Activated naive CD8-positive, alpha-beta T cell treated with anti-CD3 and anti-CD28 coated beads, Interleukin-2, amount 50 U/mL, for 16 hours (primary cell): ENCODE results near the gene TBRG1.

ENCODE experiments used
- DNase-seq: peaks from one replicate; pipeline ENCODE4 v3.0.0-alpha.2; 2020; ENCODE audit warnings: low read depth, low spot score

Gene TBRG1

DNA sequence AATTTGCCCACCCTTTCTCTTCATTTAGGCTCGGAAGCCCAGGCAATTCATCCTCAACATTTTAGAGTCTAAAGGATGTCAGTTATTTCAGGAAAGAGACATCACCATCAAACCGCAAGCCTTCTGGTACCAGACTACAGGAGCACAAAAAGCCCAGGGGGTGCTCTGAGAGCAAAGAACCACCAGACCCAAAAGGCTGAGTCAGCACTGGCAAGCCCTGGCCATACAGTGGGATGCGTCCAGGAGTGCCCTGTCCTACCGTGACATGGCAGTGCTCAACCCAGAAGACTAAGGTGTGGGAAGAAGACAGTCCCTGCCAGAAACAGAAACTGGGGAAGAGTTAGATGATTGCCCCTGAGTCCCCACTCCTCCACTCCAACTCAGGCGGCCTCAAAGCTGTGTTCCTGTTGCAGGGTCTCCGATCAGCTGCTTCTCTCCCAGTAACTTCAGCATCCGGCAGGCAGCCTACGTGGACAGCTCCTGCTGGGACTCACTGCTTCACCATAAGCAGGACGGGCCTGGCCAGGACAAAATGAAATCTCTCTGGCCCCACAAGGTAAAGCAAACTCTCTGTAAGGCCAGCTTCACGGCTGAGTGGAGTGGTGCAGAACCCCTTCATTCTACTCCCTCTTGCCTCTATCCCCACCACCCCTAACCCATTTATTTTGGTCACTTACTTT, 10.0 kb upstream of the TBRG1 start:
- DNase-seq, result no peak

DNA sequence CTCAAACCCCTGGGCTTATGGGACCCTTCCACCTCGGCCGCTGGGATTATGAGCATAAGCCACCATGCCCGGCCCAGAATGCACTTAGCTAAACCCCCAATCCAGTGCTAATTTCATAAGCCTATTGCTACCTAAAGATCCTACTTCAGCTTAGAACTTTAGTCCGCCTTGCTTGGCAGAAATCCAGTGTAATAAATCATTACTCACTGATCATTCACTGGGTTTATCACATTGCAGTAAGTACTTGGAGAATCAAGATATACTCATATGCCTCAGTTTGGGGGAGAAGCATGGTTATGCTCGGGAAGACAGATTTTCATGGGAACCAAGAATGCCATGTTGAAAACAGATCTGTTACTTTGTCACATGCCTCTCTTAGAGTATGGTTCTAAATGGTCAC, 3.8 kb upstream of the TBRG1 start:
- no peak for DNase-seq

DNA sequence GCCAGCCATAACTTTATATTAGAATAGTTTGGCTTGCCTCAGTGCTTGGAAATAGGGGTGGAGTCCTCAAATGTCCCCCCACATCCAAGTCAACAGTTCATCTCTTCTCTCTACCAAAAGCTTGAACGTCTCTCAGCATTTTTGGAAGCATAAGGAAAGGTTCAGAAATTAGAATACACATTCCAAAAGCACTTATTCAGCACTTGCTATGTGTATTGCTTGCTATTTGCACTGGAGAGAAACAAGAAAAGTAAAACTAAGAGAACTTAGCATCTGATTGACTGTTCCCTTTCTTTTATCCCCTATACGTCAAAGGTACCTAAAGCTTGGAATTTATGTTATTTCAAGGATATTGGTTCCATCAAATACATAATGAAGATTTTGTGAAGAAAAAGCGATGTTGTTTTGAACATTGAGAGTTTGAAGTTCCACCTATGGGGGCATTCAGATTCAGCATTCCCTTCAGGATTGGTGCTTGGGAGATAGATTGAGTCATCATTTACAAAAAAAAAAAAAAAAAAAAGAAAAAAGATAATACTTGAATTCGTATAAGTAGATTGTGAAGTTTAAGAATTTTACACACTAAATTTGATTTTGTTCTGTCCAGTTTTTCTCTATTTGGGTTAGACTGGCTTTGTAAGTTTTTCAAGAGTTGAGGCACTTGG, 1.3 kb downstream of the TBRG1 start:
- DNase-seq, result no peak

DNA sequence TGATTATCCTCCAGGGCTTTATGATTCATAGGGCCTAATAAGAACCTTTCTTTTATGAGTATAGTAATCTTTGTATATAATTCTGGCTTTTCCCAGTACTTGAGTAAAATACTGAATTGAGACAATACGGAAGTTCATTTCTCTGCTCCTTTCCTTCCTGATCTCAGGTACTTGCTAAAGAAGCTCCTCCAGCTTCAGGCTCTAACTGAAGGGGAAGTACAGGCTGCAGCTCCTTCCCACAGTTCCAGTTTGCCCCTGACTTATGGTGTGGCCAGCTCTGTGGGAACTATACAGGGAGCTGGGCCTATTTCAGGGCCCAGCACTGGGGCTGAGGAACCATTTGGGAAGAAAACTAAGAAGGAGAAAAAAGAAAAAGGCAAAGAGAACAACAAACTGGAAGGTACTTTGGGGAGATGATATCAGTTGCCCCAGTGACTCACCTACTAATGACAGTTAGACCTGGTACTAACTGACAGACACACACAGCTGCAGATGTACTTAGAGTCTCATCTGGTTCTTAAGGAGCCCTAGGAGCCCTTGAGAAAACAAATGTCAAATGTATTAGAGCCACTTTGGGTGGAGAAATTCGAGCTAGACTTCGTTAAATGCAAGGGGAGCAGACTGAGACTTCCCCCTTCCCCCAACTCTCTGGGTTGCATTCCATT, 3.0 kb downstream of the TBRG1 start:
- DNase-seq, result no peak

DNA sequence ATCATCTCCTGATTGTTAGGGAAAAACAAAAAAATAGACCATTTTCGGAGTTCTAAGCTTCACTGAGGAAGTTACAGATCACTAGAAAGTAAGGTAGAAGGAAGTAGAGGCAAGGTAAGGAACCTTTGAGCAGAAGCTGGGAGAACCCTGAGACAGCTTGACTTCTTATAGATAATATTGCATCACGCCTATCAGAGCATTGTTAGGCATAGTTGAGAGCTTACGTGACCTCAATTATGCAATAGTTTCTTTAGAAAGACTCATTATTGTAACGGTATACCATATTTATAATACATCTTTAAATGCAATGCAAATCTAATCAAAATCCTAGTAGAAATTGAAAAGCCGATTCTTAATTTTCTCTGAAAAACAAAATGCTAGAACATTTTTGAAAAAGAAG, 4.9 kb downstream of the TBRG1 start:
- no peak for DNase-seq

DNA sequence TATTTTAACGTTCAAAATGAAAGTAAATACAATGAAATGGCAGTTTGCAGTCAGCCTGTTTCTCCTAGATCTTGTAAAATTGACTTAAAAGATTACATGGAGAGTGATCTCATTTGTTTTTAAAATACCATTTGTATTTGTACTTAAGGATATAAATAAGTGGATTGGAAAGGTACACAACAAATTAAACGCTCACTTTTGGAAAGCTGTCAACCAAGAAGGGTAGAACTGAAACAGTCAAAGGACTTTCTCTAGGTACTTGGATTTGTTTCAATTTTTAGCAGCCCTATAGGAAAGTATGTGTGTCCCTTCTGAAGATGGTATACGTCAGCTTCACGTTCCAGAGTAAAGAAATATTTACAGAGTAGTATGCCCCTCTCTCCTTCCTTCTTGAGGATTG, 7.3 kb downstream of the TBRG1 start:
- DNase-seq, result no peak

DNA sequence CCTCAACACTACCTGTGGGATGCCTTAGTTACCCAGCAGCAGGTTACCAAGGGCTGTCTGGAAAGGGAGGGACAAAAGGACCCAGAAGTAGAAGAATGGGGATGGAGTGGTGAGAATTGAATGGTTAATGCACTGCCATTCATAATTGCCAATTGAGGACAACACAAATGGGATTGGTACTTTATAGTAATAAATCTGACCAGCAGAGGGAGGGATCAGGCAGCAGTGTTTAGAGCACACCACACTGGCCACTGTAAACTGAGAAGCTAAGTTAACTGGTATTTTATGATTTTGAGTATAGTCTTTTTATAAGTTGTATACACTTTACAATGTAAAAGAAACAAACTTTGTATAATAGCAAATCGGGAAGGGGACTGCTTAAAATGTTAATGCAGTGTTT, 10.7 kb downstream of the TBRG1 start:
- DNase-seq, result no peak

DNA sequence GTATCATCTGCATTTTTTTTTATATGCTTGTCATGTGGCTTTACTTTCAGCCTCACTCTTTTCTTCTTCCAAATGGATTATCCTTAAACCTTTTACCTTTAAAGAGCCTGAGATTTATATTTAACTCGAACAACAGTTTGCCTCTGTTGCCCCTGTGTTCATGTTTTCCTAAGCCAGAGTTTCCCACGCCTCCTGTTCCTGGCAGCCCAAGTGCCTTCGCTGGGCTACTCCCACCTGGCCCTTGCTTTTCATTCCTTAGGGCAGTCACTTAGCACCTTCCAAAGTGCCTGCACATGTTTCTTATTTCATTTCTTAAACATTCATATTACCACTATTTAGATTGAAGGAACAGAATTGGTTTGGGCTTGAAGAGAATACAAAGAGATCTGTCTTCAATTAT, 13.3 kb downstream of the TBRG1 start:
- DNase-seq, result no peak

DNA sequence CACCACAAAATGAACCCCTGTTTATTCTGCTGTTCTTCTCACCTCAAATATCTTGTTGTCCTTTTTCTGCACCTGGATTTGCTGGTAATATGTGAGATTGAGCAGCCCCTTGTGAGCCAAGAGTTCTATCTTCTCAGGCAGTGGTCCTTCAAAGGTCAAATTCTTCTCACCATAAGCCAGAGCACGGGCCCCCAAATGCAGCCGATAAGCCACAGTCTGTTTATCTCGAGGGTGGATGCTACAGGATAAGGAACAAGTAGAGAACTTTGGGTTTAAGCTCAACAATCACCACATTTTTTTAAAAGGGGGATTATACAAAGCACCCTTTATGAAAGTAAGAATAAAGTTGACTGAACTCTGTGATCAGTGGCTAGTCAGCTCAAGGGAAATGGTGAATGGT, 15.8 kb downstream of the TBRG1 start:
- no peak for DNase-seq

DNA sequence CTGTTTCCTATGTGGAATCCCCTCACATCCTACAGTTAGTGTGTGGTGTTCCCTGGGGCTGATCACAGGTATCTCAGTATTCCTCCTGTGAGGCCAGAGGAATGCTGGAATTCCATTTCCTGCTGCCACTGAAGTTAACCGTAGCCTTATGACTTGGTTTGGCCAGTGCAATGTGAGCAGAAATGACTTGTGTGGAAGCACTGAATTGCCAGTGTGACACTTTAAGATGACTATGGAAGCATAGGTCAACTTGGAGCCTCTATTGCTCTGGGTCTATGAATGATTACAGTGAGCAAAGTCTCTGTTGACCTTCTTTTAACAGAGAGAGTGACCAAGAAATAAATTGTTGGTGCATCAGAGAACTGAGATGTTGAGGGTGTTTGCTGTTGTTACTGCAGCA, 16.5 kb downstream of the TBRG1 start:
- no peak for DNase-seq

DNA sequence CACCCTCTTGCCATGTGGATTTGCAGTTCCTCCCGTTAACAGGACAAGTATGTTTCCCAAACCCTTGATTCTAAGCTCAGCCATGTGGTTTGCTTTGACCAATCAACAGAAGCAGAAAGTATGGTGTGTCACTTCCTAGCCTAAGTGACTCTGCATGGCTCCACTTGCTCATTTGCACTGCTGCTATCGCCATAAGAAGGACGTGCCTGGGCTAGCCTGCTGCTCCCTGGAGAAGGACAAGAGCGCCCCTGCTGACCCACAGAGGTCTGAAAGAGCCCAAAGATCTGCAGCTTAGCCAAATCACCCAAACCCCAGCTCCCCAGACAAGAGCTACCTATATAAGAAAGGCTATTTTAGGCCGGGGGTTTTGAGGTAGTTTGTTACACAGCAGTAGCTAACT, 18.0 kb downstream of the TBRG1 start:
- no peak for DNase-seq

DNA sequence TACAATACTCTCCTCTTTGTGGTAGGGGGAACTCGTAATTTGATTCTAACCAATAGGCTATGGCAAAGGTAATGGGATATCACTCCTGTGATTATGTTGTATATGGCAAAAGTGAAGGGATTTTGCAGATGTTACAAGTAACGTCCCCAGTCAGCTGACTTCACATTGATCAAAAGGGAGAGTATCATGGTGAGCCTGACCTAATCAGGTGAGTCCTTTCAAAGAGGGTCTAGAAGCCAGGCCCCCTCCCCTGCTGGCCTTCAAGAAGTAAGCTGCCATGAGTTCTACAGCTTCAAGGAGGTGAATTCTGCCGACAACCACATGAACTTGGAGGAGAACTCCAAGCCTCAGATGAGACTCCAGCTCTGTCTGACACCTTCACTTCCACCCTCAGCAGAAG, 20.0 kb downstream of the TBRG1 start:
- no peak for DNase-seq

DNA sequence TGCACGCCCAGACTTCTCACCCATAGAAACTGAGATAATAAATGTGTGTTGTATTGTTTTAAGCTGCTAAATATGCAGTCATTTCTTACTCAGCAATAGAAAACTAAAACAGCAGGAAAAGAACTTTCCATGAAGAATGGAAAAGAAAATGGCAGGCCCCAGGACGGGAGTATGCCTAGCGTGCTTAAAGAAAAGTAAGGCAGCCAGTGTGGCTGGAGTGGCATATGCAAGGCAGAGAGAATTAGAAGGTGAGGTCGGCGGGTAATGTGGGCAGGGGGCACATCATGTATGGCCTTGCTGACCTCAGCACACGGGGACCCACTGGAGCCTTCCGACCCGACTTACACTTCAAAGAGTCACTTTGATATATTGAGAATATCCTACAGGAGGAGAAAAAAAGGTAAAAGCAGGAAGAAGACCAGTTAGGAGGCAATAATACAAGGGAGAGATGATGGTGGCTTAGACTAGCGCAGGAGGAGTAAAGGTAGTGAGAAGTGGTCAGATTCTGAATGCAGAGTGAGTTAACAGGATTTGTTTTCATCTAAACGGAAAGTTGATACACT, 20.5 kb downstream of the TBRG1 start:
- DNase-seq, result no peak

DNA sequence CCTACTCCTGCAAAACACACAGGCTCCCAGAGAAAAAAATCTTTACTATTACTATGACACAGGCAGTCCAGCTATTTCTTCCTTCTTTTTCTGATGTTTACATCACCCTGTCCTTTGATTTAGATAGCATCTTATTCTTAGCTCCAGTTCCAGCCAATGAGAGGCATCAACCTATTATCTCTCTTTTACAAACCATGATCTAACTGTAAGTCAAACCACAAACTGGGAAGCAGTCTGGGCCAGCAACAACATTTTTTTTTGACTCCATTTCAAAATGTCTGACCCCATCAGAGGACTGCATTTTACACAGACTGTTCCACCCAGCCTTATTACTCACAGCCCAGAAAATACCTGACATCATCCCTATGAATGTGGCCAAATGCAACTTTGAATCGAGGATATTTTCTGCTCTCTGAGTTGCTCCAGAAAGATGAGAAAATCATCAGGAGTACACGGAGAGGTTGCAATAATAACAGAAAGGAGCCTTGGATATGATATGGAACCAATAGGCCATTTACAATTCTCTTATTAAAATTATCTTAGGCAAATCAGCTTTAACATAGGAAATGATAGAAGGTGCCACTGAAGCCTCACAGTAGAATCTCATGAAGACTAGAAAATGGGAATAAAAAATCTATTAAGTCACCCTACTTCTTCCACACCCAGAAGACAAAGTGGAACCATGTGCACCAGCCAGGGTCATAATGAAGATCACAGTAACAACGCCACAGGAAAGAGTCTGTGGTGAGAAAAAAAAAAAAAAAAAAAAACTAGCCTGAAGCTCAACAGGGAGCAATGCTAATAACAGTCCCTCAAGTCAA, 21.2 kb downstream of the TBRG1 start:
- DNase-seq, result no peak

DNA sequence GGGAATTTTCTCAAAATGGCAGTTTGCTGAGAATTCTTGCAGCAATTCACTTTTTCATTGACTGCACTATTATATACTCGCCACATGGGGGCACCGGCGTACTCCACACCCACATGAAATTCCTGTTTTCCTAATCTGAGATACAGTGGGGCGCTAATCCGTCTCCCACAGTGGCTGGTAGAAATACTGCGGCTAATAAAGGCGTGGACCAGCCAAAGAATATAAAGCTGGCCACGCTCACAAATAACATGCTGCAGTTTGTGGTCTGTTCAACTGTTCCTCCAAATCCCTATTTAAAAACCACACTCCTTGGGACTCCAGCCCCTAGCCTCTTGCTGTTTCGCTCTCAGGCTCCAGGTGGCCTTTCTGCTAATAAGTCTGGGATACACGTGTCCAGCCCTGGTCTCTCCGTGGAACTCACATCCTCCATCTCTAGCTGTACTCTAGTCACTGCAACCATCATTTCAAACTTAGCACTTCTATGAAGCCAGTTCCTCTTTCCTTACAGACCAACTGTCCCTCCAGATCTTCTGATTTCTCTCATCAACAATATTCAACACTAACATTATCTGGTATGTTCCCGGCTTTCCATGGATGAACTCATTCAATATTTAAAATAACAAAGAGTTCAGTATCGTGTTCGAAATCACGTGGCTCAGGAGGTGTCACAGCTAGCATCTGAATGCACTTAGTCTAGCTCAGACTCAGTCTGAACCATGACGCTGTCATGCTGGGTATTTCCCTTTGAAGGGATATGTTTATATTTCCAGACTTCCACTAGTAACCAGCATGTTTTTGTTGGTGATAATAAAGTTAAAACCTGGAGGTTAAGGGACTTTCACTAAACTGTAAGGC, 22.0 kb downstream of the TBRG1 start:
- no peak for DNase-seq

DNA sequence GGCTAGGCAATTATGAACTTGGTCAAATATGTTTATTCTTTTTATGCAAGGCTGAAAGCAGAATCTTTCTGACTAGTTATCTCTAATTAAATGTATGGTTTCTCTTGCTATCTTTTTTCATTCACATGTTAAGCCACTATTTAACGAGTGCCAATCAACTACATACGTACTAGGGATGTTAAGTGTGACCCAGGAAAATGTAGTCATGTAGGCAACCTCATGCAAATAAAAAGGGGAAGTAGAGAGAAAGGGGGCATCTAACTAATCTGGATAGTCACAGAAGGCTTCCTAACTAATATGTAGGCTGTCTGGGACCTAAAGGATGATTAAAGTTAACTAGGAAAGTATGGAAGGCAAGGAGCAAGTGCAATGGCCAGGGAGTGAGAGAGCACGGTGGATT, 23.5 kb downstream of the TBRG1 start:
- DNase-seq, result no peak

DNA sequence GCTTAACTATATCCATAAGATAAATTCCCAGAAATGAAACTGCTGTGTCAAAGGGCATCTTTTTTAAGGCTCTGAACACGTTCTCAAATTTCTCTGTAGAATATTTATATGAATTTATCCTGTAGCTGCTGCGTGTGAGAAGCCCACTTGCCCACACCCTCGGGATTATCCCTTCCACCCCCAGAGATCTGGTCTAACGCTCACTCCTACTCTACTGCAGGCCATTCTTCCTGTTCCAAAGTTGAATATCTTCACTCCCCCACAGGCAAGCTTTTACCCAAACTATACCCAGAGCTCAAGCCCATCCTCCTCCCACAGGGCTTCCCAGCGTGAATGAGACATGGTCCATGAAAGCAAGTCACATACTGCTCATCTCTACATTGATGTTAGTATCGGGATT, 25.9 kb downstream of the TBRG1 start:
- no peak for DNase-seq

DNA sequence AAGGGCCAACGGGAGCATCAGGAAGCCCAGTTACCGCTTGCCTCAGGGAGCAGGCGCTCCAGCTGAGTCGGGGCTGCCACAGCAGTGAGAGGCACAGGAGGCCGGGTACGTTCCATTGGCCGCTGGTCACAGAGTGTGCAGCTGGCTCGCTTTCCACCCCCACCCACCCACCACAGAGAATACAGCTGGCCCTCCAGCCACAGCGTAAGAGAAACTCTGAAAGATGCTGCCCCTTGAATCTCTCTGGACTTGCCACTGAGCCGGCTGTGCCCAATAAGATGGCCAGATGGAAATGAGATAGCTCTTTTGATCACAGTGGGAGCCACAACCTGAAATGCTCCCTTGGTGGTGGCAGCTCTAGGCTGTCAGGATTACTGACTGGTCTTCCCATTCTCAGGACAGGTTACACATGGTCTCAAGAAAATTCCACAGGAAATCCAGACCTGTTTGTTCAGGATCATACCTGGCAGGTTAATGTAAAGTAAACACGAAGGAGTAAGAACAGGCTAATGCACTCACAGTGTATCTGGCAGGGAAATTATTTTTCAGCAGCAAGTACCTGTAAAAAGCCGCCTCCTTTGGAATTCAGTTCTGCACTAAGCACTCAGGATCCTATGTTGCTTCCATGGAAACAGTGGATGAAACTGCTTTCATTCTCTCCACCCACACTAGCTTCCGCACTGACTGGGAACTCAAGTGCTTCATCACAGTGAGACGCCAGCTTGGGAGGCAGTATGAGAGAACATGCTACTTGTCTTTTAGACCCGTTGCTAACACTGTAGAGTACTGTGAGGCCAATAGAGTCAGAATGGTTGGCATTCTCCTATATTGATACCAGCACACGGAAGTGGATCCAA, 34.3 kb downstream of the TBRG1 start:
- no peak for DNase-seq

DNA sequence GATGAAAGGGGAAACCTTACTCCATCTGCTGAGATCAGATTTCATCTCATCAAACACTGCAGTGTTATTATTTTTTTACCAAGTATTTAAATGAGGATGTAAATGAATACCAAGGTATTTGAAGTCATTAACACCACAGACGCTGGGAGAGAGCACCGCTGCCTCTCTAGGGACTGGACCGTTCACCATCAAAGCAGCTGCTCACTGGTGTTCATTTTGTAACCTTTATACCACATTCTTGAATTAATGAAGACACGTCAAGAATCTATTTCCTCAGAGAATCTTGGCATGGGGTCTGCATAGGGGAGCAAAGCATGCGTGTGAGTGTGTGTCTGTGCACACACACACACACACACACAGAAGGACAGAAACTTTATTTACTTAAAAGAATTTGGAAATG, 35.2 kb downstream of the TBRG1 start:
- no peak for DNase-seq

DNA sequence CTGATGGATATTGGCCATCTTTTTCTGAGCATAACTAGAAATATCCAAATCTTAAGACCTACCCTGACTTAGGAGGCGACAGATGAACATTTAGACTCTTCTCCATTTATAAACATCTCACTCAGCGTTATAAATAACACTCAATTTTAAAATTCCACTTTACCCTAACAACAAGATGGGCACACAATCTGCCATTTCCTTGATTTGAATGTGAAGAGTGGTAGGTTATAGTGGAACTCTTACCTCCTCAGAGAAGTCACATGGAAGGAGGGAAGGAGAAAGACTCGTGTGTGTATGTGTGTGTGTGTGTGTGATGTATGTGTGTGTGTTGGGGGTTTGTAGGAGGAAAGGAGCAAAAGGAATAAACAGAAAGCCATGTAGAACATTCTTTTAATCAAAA, 35.8 kb downstream of the TBRG1 start:
- no peak for DNase-seq
